ENCODE results near the gene STK17A. TPM values are rescaled to one million over a fixed set of nuclear protein-coding genes. Genes with fewer than 3 reads are reported as not detected.
"Not testable (repeated sequence)": the region's sequence is repeated elsewhere in the genome, so short reads cannot be mapped to it uniquely, and the experiment has no call there.

Gene STK17A
- total RNA-seq, 1 experiment from 2014 or later = 75.4 TPM

DNA sequence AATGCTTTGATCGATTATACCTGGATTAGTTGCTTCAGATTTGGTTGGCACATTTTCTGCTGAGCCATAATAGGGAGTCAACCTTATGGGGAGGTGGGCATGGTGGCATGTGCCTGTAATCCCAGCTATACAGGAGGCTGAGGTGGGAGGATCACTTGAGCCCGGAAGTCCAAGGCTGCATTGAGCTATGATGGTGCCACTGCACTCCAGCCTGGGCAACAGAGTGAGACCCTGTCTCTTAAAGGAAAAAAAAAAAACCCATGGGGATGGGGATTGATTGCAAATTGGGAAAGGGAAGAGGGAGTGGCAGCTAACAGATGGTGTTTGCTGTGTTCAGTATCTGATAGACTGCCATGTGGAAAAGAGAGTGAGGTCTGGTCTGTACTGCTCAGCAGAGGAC, 11.1 kb downstream of the STK17A start:
- POLR2A ChIA-PET (ENCODE audit: unreplicated experiment) = interaction anchor here (0.6 to 0.9 kb wide), 2 partner anchors 11 to 14 kb away, joined by 5 to 14 read pairs; partner anchors contain the start of gene STK17A
- intact Hi-C loops (cut with micrococcal nuclease) = no loop called here

GRCh38 chr7:43596426-43596825, 13.5 kb downstream of the STK17A start:
- DNase-seq; intact Hi-C loops (cut with micrococcal nuclease); POLR2A ChIA-PET (ENCODE audit: unreplicated experiment); H3K27me3 ChIP-seq (ENCODE audit: low read length); H2AFZ ChIP-seq (ENCODE audit: low read length); H3K4me2 ChIP-seq (ENCODE audit: low read length); CTCF ChIA-PET; H3K9me3 ChIP-seq (ENCODE audit: low read length); ATAC-seq; H3K9ac ChIP-seq (ENCODE audit: low read length); BruUV-seq (replicated peaks); H3K27ac ChIP-seq (ENCODE audit: low read length); H3F3A ChIP-seq (ENCODE audit: low read length, unreplicated experiment); H3K4me3 ChIP-seq (ENCODE audit: low read length); H3K9me2 ChIP-seq (replicated peaks; ENCODE audit: low read length): not testable (repeated sequence)
- Histone ChIP-seq H4K20me1 (ENCODE audit: low read length) (peaks cover 58% of the 10 kb centered on the region), H3K36me3 (ENCODE audit: low read depth, low read length) (peaks cover 51% of the 10 kb centered on the region), H3K4me1 (ENCODE audit: insufficient read depth, low read length) (peaks cover 38% of the 10 kb centered on the region), H3K79me2 (ENCODE audit: low read length) (peaks cover 92% of the 10 kb centered on the region)

More for the DNA sequence above, 11.1 kb downstream of the STK17A start:
- TF ChIP-seq, protein P1, sequence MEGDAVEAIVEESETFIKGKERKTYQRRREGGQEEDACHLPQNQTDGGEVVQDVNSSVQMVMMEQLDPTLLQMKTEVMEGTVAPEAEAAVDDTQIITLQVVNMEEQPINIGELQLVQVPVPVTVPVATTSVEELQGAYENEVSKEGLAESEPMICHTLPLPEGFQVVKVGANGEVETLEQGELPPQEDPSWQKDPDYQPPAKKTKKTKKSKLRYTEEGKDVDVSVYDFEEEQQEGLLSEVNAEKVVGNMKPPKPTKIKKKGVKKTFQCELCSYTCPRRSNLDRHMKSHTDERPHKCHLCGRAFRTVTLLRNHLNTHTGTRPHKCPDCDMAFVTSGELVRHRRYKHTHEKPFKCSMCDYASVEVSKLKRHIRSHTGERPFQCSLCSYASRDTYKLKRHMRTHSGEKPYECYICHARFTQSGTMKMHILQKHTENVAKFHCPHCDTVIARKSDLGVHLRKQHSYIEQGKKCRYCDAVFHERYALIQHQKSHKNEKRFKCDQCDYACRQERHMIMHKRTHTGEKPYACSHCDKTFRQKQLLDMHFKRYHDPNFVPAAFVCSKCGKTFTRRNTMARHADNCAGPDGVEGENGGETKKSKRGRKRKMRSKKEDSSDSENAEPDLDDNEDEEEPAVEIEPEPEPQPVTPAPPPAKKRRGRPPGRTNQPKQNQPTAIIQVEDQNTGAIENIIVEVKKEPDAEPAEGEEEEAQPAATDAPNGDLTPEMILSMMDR (conservative IDR thresholded peaks at IDR 0.05; ENCODE audit: low read depth, low read length) = no peak
- TF ChIP-seq EZH2phosphoT487 (IDR thresholded peaks at IDR 0.05; ENCODE audit: borderline replicate concordance, low read length) = no peak
- no peak for TF ChIP-seq EZH2 (IDR thresholded peaks at IDR 0.05; ENCODE audit: low read length, unreplicated experiment)
- Histone ChIP-seq H3K4me1 (ENCODE audit: insufficient read depth, low read length) (peaks cover 52% of the 10 kb centered on the region), H3K36me3 (ENCODE audit: low read depth, low read length) (peaks cover 38% of the 10 kb centered on the region), H3K27ac (ENCODE audit: low read length) (no peak overlapping the region), H3K9me3 (ENCODE audit: low read length) (no peaks in the 10 kb centered on the region), H3K9ac (ENCODE audit: low read length) (no peak overlapping the region), H2AFZ (ENCODE audit: low read length) (no peak overlapping the region), H4K20me1 (ENCODE audit: low read length) (peaks cover 71% of the 10 kb centered on the region), H3K4me3 (ENCODE audit: low read length) (no peak overlapping the region), H3K79me2 (ENCODE audit: low read length) (peaks cover 94% of the 10 kb centered on the region), H3K4me2 (ENCODE audit: low read length) (no peak overlapping the region), H3K27me3 (ENCODE audit: low read length) (no peaks in the 10 kb centered on the region), H3F3A (ENCODE audit: low read length, unreplicated experiment) (no peaks in the 10 kb centered on the region), H3K9me2 (replicated peaks; ENCODE audit: low read length) (no peaks in the 10 kb centered on the region)
- BruUV-seq (replicated peaks) = no TSS peak
- no peak for ATAC-seq
- CTCF ChIA-PET = no interaction called here
- DNase-seq = no peak

DNA sequence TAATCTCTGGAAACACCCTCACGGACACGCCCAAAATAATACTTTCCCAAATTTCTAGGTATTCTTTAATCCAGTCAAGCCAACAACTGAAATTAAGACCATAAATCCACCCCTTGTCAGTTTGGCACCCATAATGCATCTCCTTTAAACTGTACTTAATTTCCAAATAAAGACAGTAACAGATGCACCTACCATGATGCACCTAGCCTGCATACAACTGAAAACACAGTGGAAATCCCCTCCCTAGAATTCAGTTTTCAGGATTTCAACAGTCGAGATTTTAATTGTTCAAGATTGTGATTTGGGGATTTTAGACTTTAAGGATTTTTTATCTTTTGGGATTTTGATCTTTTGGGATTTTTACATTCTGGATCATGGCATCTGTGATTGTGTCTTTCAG, 17.1 kb downstream of the STK17A start:
- CTCF ChIA-PET = no interaction called here

More for the DNA sequence above, 17.1 kb downstream of the STK17A start:
- TF ChIP-seq EZH2phosphoT487 (IDR thresholded peaks at IDR 0.05; ENCODE audit: borderline replicate concordance, low read length) (no peak), EZH2 (IDR thresholded peaks at IDR 0.05; ENCODE audit: low read length, unreplicated experiment) (no peak)
- TF ChIP-seq, protein P1 (conservative IDR thresholded peaks at IDR 0.05; ENCODE audit: low read depth, low read length) = no peak
- POLR2A ChIA-PET (ENCODE audit: unreplicated experiment) = no interaction called here
- Histone ChIP-seq H3K4me1 (ENCODE audit: insufficient read depth, low read length) (peaks cover 13% of the 10 kb centered on the region), H3K9ac (ENCODE audit: low read length) (no peak overlapping the region), H3F3A (ENCODE audit: low read length, unreplicated experiment) (no peaks in the 10 kb centered on the region), H3K4me2 (ENCODE audit: low read length) (no peak overlapping the region), H3K36me3 (ENCODE audit: low read depth, low read length) (peaks cover 86% of the 10 kb centered on the region), H3K27me3 (ENCODE audit: low read length) (no peaks in the 10 kb centered on the region), H4K20me1 (ENCODE audit: low read length) (peaks cover 55% of the 10 kb centered on the region), H3K9me2 (replicated peaks; ENCODE audit: low read length) (no peaks in the 10 kb centered on the region), H3K4me3 (ENCODE audit: low read length) (no peak overlapping the region), H3K27ac (ENCODE audit: low read length) (no peak overlapping the region), H2AFZ (ENCODE audit: low read length) (no peak overlapping the region), H3K9me3 (ENCODE audit: low read length) (no peaks in the 10 kb centered on the region), H3K79me2 (ENCODE audit: low read length) (peaks cover 92% of the 10 kb centered on the region)
- DNase-seq = no peak
- intact Hi-C loops (cut with micrococcal nuclease) = no loop called here
- no peak for ATAC-seq
- no TSS peak for BruUV-seq (replicated peaks)

Data from PC-3 (cell line).